K562 (cell line): ENCODE data around the gene C1orf167. TPM values are rescaled to one million over a fixed set of nuclear protein-coding genes. Genes with fewer than 3 reads are reported as not detected.

Experiments
- CC2D1A ChIP-seq: fragments of 450-650 bp; IDR thresholded peaks from 2 replicates; pipeline ENCODE4 v1.6.1; 2017; ENCODE audit warnings: mild to moderate bottlenecking
- CREM ChIP-seq: IDR thresholded peaks from 2 replicates; pipeline ENCODE4 v1.6.1; 2014; ENCODE audit warnings: antibody characterized with exemption, low read depth
- HDAC2 ChIP-seq: fragments of 450-650 bp; IDR thresholded peaks from 2 replicates; pipeline ENCODE4 v1.6.1; 2016; ENCODE audit warnings: mild to moderate bottlenecking
- HLTF ChIP-seq: fragments of 450-650 bp; IDR thresholded peaks from 2 replicates; pipeline ENCODE4 v1.6.1; 2016
- HSF4 ChIP-seq: fragments of 250-450 bp; sonication (Bioruptor Pico); IDR thresholded peaks from 2 replicates; pipeline ENCODE4 v2.1.2; 2022; ENCODE audit warnings: mild to moderate bottlenecking, moderate library complexity, borderline replicate concordance
- KLF16 ChIP-seq: IDR thresholded peaks from 2 replicates; pipeline ENCODE4 v1.6.1; 2016; ENCODE audit warnings: antibody characterized with exemption
- POLR2B ChIP-seq: fragments of 450-650 bp; IDR thresholded peaks from 2 replicates; pipeline ENCODE4 v1.6.1; 2018; ENCODE audit warnings: low read depth; ENCODE audit not compliant: partially characterized antibody
- SAP30 ChIP-seq: fragments of 200-600 bp; sonication (generic); IDR thresholded peaks from 2 replicates; pipeline ENCODE4 v1.6.1; 2012; ENCODE audit warnings: borderline replicate concordance, low read depth, mild to moderate bottlenecking, moderate library complexity, low read length, control low read depth, inconsistent platforms; ENCODE audit not compliant: insufficient read depth, poor library complexity, severe bottlenecking
- SMAD3 ChIP-seq: fragments of 450-650 bp; formaldehyde crosslinking; conservative IDR thresholded peaks from 2 replicates; pipeline ENCODE4 v1.4.0; 2020; ENCODE audit warnings: mild to moderate bottlenecking
- ZNF431 ChIP-seq: sonication (generic); formaldehyde crosslinking; IDR thresholded peaks from 2 replicates; pipeline ENCODE4 v1.8.0; 2022; ENCODE audit warnings: mild to moderate bottlenecking, missing genetic modification reagents
- ZSCAN29 ChIP-seq: fragments of 450-650 bp; IDR thresholded peaks from 2 replicates; pipeline ENCODE4 v1.6.1; 2017
- polyA plus RNA-seq, 8 experiments: library from polyadenylated mRNA; depleted of rRNA in 4 of 8; stranded (reverse) in 5 of 8; unstranded in 3 of 8; fragments of >200 nt; fragmentation: Nextera tagmentation in 2 of 8; fragmentation: Illumina TruSeq in 1 of 8; extraction: Ambion mirVana in 2 of 8; extraction: Trizol in 1 of 8; gene quantifications; 2 replicates each; pipeline versions ENCODE4 v1.2.1 to v1.2.3, GENCODE V29; 2011 to 2014; ENCODE audit warnings: inconsistent platforms in 1 of 8, missing spikeins in 1 of 8
- total RNA-seq, 7 experiments: library from RNA; depleted of rRNA in 6 of 7; stranded (reverse); fragments of >200 nt in 6 of 7; fragmentation: Illumina TruSeq in 2 of 7; extraction: Trizol in 2 of 7; gene quantifications; 2 replicates each; pipeline versions ENCODE4 v1.2.1 to v1.2.3, GENCODE V29; 2011 to 2021; ENCODE audit warnings: low replicate concordance in 1 of 7
- TF ChIP-seq, protein P1 (sequence below): fragments of 450-650 bp; IDR thresholded peaks from 2 replicates; pipeline ENCODE4 v1.6.1; 2016
- TF ChIP-seq, protein P2 (sequence below): fragments of 450-650 bp; formaldehyde crosslinking; IDR thresholded peaks from 2 replicates; pipeline ENCODE4 v1.4.0; 2022; ENCODE audit warnings: missing genetic modification characterization
- TF ChIP-seq, protein P3 (sequence below), 2 experiments: IDR thresholded peaks; 2 replicates each; pipeline ENCODE4 v1.6.1; 2011; ENCODE audit warnings: borderline replicate concordance in 1 of 2, control low read depth in 1 of 2, low read depth in 1 of 2, low read length in 1 of 2, mild to moderate bottlenecking in 1 of 2, mixed read lengths in 1 of 2, moderate library complexity in 1 of 2; ENCODE audit not compliant: insufficient read depth in 1 of 2, insufficient read length in 1 of 2, poor library complexity in 1 of 2, severe bottlenecking in 1 of 2; ENCODE audit errors: extremely low read depth in 1 of 2
- TF ChIP-seq, protein P4 (sequence below): sonication (generic); formaldehyde crosslinking; IDR thresholded peaks from 2 replicates; pipeline ENCODE4 v1.8.1; 2022; ENCODE audit warnings: missing genetic modification reagents
- TF ChIP-seq, protein P5 (sequence below): sonication (generic); formaldehyde crosslinking; IDR thresholded peaks from 2 replicates; pipeline ENCODE4 v1.8.0; 2023; ENCODE audit warnings: mild to moderate bottlenecking, missing genetic modification reagents
- TF ChIP-seq, protein P6 (sequence below): conservative IDR thresholded peaks from 2 replicates; pipeline ENCODE4 v1.6.1; 2011; ENCODE audit warnings: low read depth, mild to moderate bottlenecking, low read length; ENCODE audit not compliant: control insufficient read depth

Gene C1orf167
- total and polyA plus RNA-seq, 9 of the 15 experiments (the other 6 are each of a cell fraction or from before 2014, with no cell fraction given) = 0.22 to 0.86 (median 0.31) TPM; not detected in 2

DNA sequence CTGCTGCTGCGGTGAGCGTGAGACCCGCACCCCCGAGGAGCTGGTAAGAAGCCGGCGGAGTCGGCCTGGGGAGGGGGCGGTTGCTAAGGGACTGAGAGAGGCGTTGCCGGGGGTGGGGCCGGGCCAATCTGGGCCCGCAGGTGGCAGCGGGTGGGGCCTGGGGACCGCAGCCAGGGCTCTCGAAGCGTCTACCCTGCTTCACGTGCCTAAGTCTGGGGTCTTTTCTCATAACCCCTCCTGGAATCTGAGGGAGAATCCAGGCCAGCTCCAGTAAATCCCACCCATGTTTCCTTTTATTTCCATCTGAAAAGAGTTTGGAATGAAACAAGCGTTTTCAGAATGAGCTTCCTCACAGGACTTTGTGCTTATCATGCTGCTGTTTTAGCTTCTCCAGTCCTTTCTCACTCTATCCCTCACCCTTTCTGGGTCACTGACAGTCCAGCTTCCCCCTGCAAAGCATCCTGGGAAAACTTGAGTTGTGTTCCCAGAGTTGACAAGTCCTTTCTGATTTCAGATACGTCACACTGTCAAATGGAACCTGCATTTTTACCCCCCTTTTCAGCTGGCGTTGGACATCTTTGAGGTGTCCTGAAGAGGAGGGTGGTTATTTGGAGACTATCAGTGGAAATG, 44.4 kb downstream of the C1orf167 start (continued):
- TF ChIP-seq, protein P1, sequence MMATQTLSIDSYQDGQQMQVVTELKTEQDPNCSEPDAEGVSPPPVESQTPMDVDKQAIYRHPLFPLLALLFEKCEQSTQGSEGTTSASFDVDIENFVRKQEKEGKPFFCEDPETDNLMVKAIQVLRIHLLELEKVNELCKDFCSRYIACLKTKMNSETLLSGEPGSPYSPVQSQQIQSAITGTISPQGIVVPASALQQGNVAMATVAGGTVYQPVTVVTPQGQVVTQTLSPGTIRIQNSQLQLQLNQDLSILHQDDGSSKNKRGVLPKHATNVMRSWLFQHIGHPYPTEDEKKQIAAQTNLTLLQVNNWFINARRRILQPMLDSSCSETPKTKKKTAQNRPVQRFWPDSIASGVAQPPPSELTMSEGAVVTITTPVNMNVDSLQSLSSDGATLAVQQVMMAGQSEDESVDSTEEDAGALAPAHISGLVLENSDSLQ = peak; percentile 33; the same call in 1 of the 2 replicates
- TF ChIP-seq ZNF431 (0 out of 2 replicates have a peak, but pooled peaks have one; percentile 20), SMAD3 (peak; percentile 6; the same call in 1 of the 2 replicates), HLTF (peak; percentile 7), CREM (0 out of 2 replicates have a peak, but pooled peaks have one; percentile 15), HDAC2 (peak; percentile 22), ZSCAN29 (no peak), KLF16 (no peak), HSF4 (CRISPR knock-in tag) (peak; percentile 69; the same call in 1 of the 2 replicates), CC2D1A (0 out of 2 replicates have a peak, but pooled peaks have one; percentile 41), SAP30 (peak; percentile 23), POLR2B (peak; percentile 41)
- TF ChIP-seq, protein P2, sequence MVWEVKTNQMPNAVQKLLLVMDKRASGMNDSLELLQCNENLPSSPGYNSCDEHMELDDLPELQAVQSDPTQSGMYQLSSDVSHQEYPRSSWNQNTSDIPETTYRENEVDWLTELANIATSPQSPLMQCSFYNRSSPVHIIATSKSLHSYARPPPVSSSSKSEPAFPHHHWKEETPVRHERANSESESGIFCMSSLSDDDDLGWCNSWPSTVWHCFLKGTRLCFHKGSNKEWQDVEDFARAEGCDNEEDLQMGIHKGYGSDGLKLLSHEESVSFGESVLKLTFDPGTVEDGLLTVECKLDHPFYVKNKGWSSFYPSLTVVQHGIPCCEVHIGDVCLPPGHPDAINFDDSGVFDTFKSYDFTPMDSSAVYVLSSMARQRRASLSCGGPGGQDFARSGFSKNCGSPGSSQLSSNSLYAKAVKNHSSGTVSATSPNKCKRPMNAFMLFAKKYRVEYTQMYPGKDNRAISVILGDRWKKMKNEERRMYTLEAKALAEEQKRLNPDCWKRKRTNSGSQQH = 0 out of 2 replicates have a peak, but pooled peaks have one; percentile 67
- TF ChIP-seq, protein P3, sequence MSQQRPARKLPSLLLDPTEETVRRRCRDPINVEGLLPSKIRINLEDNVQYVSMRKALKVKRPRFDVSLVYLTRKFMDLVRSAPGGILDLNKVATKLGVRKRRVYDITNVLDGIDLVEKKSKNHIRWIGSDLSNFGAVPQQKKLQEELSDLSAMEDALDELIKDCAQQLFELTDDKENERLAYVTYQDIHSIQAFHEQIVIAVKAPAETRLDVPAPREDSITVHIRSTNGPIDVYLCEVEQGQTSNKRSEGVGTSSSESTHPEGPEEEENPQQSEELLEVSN (IDR thresholded peaks at IDR 0.05; ENCODE audit: borderline replicate concordance in 1 of 2, extremely low read depth in 1 of 2, insufficient read depth in 1 of 2, insufficient read length in 1 of 2, low read depth in 1 of 2, low read length in 1 of 2, poor library complexity in 1 of 2, severe bottlenecking in 1 of 2) = peak in 1 of 2 experiments; percentile 62
- TF ChIP-seq, protein P4, sequence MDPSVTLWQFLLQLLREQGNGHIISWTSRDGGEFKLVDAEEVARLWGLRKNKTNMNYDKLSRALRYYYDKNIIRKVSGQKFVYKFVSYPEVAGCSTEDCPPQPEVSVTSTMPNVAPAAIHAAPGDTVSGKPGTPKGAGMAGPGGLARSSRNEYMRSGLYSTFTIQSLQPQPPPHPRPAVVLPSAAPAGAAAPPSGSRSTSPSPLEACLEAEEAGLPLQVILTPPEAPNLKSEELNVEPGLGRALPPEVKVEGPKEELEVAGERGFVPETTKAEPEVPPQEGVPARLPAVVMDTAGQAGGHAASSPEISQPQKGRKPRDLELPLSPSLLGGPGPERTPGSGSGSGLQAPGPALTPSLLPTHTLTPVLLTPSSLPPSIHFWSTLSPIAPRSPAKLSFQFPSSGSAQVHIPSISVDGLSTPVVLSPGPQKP (CRISPR knock-in tag) = no peak
- TF ChIP-seq, protein P5, sequence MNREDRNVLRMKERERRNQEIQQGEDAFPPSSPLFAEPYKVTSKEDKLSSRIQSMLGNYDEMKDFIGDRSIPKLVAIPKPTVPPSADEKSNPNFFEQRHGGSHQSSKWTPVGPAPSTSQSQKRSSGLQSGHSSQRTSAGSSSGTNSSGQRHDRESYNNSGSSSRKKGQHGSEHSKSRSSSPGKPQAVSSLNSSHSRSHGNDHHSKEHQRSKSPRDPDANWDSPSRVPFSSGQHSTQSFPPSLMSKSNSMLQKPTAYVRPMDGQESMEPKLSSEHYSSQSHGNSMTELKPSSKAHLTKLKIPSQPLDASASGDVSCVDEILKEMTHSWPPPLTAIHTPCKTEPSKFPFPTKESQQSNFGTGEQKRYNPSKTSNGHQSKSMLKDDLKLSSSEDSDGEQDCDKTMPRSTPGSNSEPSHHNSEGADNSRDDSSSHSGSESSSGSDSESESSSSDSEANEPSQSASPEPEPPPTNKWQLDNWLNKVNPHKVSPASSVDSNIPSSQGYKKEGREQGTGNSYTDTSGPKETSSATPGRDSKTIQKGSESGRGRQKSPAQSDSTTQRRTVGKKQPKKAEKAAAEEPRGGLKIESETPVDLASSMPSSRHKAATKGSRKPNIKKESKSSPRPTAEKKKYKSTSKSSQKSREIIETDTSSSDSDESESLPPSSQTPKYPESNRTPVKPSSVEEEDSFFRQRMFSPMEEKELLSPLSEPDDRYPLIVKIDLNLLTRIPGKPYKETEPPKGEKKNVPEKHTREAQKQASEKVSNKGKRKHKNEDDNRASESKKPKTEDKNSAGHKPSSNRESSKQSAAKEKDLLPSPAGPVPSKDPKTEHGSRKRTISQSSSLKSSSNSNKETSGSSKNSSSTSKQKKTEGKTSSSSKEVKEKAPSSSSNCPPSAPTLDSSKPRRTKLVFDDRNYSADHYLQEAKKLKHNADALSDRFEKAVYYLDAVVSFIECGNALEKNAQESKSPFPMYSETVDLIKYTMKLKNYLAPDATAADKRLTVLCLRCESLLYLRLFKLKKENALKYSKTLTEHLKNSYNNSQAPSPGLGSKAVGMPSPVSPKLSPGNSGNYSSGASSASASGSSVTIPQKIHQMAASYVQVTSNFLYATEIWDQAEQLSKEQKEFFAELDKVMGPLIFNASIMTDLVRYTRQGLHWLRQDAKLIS (CRISPR knock-in tag) = peak; percentile 66
- TF ChIP-seq, protein P6, sequence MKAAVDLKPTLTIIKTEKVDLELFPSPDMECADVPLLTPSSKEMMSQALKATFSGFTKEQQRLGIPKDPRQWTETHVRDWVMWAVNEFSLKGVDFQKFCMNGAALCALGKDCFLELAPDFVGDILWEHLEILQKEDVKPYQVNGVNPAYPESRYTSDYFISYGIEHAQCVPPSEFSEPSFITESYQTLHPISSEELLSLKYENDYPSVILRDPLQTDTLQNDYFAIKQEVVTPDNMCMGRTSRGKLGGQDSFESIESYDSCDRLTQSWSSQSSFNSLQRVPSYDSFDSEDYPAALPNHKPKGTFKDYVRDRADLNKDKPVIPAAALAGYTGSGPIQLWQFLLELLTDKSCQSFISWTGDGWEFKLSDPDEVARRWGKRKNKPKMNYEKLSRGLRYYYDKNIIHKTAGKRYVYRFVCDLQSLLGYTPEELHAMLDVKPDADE = peak; percentile 42; the same call in 1 of the 2 replicates
